Esophagus muscularis mucosa (tissue), 4 donors: ENCODE measurements around the gene BAAT. TPM values are rescaled to one million over a fixed set of nuclear protein-coding genes. Genes with fewer than 3 reads are reported as not detected.

Experiments
- DNase-seq: peaks from one replicate; pipeline ENCODE4 v3.0.0-alpha.2; 2017; ENCODE audit errors: extremely low spot score
- H3K27ac ChIP-seq, 4 donors: fragments of 200-600 bp; sonication (generic); replicated peaks in 1 of 4; 1 replicate in 3 of 4; 2 replicates in 1 of 4; pipeline ENCODE4 v1.5.1; 2016 to 2019; ENCODE audit warnings: mild to moderate bottlenecking in 1 of 4
- H3K27me3 ChIP-seq, 4 donors: fragments of 200-600 bp; sonication (generic); one replicate each; pipeline versions ENCODE4 v1.5.1 to v1.6.0; 2016 to 2019
- H3K36me3 ChIP-seq, 4 donors: fragments of 200-600 bp; sonication (generic); one replicate each; pipeline ENCODE4 v1.5.1; 2016 to 2019
- H3K4me1 ChIP-seq, 4 donors: fragments of 200-600 bp; sonication (generic); one replicate each; pipeline ENCODE4 v1.5.1; 2016 to 2019
- H3K4me3 ChIP-seq, 4 donors: fragments of 200-600 bp; sonication (generic); 1 replicate in 2 of 4; 2 replicates in 2 of 4; pipeline ENCODE4 v1.5.1; 2016 to 2019; ENCODE audit warnings: mild to moderate bottlenecking in 4 of 4, moderate library complexity in 1 of 4
- H3K9me3 ChIP-seq, 4 donors: fragments of 200-600 bp; sonication (generic); 1 replicate in 3 of 4; 2 replicates in 1 of 4; pipeline ENCODE4 v1.5.1; 2016 to 2019
- EP300 ChIP-seq: sonication (generic); formaldehyde crosslinking; IDR thresholded peaks from one replicate; pipeline ENCODE4 v1.6.1; 2017; ENCODE audit warnings: antibody characterized with exemption
- POLR2A ChIP-seq: fragments of 450-650 bp; IDR thresholded peaks from one replicate; pipeline ENCODE4 v1.6.1; 2017; ENCODE audit warnings: antibody characterized with exemption, moderate library complexity, mild to moderate bottlenecking, low read depth
- POLR2AphosphoS5 ChIP-seq, 2 donors: sonication (generic); formaldehyde crosslinking; IDR thresholded peaks; one replicate each; pipeline ENCODE4 v1.6.1; 2017; ENCODE audit warnings: antibody characterized with exemption in 2 of 2
- WGBS: methylation state at CpG from one replicate; pipeline ENCODE4 v1.1.5; 2018; 5-methylcytosine and 5-hydroxymethylcytosine counted together
- intact Hi-C: fragments of 100-400 bp; cut with DNase I; formaldehyde crosslinking; loops from one replicate; pipeline ENCODE4 v1.15.1; 2023
- total RNA-seq, 4 donors: library from RNA; depleted of rRNA; stranded (reverse); fragments of >200 nt; gene quantifications; one replicate each; pipeline versions ENCODE4 v1.1.0 to v1.2.1, GENCODE V29; 2016
- TF ChIP-seq, protein P1 (sequence below), 3 experiments: fragments of 200-600 bp in 2 of 3; fragments of 450-650 bp in 1 of 3; sonication (generic) in 2 of 3; IDR thresholded peaks; one replicate each; pipeline ENCODE4 v1.5.1; 2017 to 2019; ENCODE audit warnings: antibody characterized with exemption in 3 of 3, mild to moderate bottlenecking in 2 of 3, moderate library complexity in 1 of 3

Gene BAAT
- total RNA-seq, 4 donors from 2014 or later, result not detected

DNA sequence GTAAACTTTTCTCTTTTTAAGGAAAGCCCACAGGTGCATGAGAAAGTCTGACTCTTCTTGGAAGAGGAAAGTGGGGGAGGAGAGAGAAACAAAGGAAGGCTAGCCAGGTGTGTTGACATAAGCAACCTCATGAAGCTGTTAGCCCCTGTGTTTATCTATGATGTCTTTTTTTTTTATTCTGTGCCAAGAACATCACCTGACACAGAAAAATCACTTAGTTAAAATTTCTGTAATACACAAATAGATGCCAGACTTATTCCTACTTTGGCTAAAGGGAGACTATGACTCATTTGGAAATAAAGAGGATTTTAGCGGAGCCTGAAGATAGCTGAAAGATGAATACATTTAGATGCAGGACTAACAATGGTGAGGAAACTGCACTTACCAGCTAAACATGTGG lies 58.3 kb downstream of the BAAT start:
- intact Hi-C loops, result no loop called here
- 52% methylated on average over 1 of the region's 1 CpG for WGBS
- Histone ChIP-seq H3K9me3 (no peaks in the 10 kb centered on the region), H3K4me1 (peaks cover 0 to 7% (median 2%) of the 10 kb centered on the region in 4 donors), H3K4me3 (no peak overlapping the region), H3K36me3 (no peaks in the 10 kb centered on the region), H3K27me3 (no peaks in the 10 kb centered on the region), H3K27ac (no peak overlapping the region)
- no peak for TF ChIP-seq EP300
- TF ChIP-seq, protein P1, sequence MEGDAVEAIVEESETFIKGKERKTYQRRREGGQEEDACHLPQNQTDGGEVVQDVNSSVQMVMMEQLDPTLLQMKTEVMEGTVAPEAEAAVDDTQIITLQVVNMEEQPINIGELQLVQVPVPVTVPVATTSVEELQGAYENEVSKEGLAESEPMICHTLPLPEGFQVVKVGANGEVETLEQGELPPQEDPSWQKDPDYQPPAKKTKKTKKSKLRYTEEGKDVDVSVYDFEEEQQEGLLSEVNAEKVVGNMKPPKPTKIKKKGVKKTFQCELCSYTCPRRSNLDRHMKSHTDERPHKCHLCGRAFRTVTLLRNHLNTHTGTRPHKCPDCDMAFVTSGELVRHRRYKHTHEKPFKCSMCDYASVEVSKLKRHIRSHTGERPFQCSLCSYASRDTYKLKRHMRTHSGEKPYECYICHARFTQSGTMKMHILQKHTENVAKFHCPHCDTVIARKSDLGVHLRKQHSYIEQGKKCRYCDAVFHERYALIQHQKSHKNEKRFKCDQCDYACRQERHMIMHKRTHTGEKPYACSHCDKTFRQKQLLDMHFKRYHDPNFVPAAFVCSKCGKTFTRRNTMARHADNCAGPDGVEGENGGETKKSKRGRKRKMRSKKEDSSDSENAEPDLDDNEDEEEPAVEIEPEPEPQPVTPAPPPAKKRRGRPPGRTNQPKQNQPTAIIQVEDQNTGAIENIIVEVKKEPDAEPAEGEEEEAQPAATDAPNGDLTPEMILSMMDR (IDR thresholded peaks at IDR 0.05), result no peak
- TF ChIP-seq POLR2A, result no peak
- TF ChIP-seq POLR2AphosphoS5 (IDR thresholded peaks at IDR 0.05), result no peak
- no peak for DNase-seq

DNA sequence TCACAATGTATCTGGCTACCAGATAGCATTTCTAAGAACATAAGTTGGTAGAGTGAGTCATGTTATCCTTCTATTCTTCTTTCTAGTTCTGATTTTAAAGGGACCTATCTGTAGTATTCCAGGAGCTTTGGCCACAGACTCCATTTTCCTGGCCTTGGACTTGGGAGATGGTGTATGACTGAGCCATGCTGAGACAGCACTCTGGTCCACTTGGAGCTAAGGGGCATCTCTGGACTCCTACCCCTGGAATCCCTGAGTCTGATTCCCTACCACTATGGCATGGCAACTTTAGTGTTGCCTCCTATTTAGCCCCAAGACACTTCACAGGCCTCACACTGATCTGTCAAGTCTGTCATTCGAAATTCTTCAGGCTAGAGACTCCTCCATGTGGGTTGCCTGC lies 58.8 kb downstream of the BAAT start:
- no peaks in the 10 kb centered on the region for H3K36me3 ChIP-seq
- TF ChIP-seq POLR2A (no peak), EP300 (no peak), POLR2AphosphoS5 (IDR thresholded peaks at IDR 0.05) (no peak)
- TF ChIP-seq, protein P1 (IDR thresholded peaks at IDR 0.05), result no peak
- no peak for DNase-seq
- WGBS, result 63% methylated on average over 1 of the region's 1 CpG
- no peak overlapping the region for H3K4me3 ChIP-seq
- H3K27me3 ChIP-seq, result no peaks in the 10 kb centered on the region
- no peak overlapping the region for H3K27ac ChIP-seq
- peaks cover 0 to 7% (median 2%) of the 10 kb centered on the region in 4 donors for H3K4me1 ChIP-seq
- intact Hi-C loops, result no loop called here
- no peaks in the 10 kb centered on the region for H3K9me3 ChIP-seq

DNA sequence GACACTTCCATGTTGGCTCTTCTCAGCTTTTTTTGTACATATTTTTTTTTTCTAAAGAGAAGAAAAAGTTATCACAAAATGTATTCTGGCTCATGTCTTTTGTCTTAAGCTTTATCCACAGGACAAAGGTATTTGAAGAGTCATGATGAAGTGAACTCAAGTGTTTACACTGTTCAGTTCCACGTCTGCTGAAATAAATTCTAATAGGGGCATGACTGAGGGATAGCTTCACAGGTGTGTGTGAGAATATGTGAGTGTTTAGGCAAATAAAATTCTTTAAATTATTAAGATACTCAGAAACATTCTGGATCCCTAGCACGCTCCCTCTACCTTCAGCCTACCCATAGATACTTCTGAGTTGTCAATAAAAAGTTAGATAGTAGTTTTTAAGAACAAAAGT lies 59.8 kb downstream of the BAAT start:
- DNase-seq, result no peak
- Histone ChIP-seq H3K4me1 (peaks cover 0 to 7% (median 2%) of the 10 kb centered on the region in 4 donors), H3K4me3 (no peak overlapping the region), H3K36me3 (no peaks in the 10 kb centered on the region), H3K27me3 (no peaks in the 10 kb centered on the region), H3K27ac (no peak overlapping the region), H3K9me3 (no peaks in the 10 kb centered on the region)
- intact Hi-C loops, result no loop called here
- TF ChIP-seq, protein P1 (IDR thresholded peaks at IDR 0.05), result no peak
- TF ChIP-seq POLR2A (no peak), EP300 (no peak), POLR2AphosphoS5 (IDR thresholded peaks at IDR 0.05) (no peak)
- 55% methylated on average over 2 of the region's 2 CpGs for WGBS

DNA sequence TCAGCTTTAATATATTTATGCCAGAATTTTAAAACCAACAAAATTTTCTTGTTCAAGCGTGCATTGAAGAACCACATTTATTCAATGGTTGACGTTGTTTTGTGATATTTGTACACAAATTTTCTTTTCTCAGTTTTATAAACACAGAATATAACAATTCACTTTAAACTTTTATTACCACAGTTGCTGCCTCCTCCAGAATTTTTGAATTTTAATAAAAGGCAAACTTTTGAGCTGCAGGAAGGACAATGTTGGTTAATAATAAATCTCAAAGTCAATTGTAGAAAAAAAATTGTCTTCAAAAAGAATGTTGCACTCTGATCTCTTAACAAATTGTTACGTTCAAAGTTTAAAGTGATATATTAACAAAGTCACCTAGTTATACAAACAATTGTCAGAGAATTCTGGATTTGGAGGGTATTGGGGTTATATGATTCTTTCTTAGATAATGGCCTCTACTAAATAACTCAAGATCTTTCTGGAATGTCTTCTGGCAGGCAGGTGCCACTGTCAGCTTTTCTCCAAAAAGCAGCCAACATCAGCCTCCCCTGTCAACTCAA lies 60.5 kb downstream of the BAAT start:
- Histone ChIP-seq H3K27me3 (no peaks in the 10 kb centered on the region), H3K9me3 (no peaks in the 10 kb centered on the region), H3K27ac (no peak overlapping the region), H3K4me3 (no peak overlapping the region), H3K36me3 (no peaks in the 10 kb centered on the region), H3K4me1 (peaks cover 0 to 7% (median 2%) of the 10 kb centered on the region in 4 donors)
- no peak for DNase-seq
- TF ChIP-seq, protein P1 (IDR thresholded peaks at IDR 0.05), result no peak
- TF ChIP-seq POLR2AphosphoS5 (IDR thresholded peaks at IDR 0.05), result no peak
- no peak for TF ChIP-seq EP300
- TF ChIP-seq POLR2A, result no peak
- intact Hi-C loops, result no loop called here
- 75% methylated on average over 3 of the region's 3 CpGs for WGBS

DNA sequence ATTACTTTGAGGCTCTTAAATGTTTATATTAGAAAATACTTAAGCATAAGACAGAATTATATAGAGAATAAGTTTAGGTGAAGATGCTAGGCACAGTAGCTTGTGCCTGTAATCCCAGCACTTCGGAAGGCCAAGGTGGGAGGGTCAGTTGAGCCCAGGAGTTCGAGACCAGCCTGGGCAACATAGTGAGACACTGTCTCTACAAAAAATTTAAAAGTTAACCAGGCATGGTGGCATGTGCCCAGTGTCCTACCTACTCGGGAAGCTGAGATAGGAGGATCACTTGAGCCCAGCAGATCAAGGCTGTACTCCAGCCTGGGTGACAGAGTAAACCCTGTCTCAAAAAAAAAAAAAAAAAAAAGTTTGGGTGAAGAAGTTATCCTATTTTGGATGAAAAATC lies 61.7 kb downstream of the BAAT start:
- 84% methylated on average over 3 of the region's 3 CpGs for WGBS
- TF ChIP-seq EP300, result no peak
- TF ChIP-seq, protein P1 (IDR thresholded peaks at IDR 0.05), result no peak
- TF ChIP-seq POLR2A, result no peak
- no peak for TF ChIP-seq POLR2AphosphoS5 (IDR thresholded peaks at IDR 0.05)
- Histone ChIP-seq H3K27me3 (no peaks in the 10 kb centered on the region), H3K4me3 (no peak overlapping the region), H3K9me3 (no peaks in the 10 kb centered on the region), H3K4me1 (peaks cover 0 to 7% (median 2%) of the 10 kb centered on the region in 4 donors), H3K27ac (no peak overlapping the region), H3K36me3 (no peaks in the 10 kb centered on the region)
- DNase-seq, result no peak
- intact Hi-C loops, result no loop called here
